IPS-18c (cell line): ENCODE measurements around the gene WNT7B.

Experiments used
- H3K4me3 ChIP-seq: 2 replicates; pipeline ENCODE4 v1.7.0; 2013; ENCODE audit warnings: low read depth, mild to moderate bottlenecking, low read length, moderate library complexity; ENCODE audit not compliant: insufficient read depth
- H3K9me3 ChIP-seq: one replicate; pipeline ENCODE4 v1.6.1; 2013; ENCODE audit warnings: mild to moderate bottlenecking, low read length, moderate library complexity; ENCODE audit not compliant: control insufficient read depth, insufficient read depth

Gene WNT7B

DNA sequence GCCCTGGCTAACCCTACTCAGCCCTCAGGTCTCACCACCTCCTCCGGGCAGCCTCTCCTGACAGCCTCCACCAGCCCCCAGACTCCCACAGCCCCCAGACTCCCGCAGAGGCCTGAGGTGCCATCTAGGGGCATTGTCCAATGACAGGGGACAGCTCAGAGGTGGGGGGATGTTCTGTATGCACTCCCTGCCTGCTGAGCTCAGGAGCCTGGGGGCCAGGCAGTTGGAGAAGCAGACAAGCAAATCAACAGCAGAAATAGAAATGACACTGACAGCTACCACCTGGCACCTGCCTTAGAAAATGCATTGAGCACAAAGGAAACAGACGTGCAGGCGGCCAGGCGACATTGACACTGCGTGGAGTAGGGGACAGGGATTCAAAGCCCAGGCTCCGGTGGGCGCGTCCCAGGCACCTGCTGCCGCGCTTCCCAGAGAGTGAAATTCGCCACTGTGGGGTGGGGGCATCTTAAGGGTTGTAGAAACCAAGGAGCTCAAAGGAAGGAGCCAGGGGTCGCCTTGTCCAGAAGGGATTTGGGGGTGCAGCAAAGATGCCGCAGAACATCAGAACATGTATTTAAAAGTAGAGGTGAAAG, 22.5 kb upstream of the WNT7B start:
- Histone ChIP-seq H3K9me3 (no peaks in the 10 kb centered on the region), H3K4me3 (no peak overlapping the region)

DNA sequence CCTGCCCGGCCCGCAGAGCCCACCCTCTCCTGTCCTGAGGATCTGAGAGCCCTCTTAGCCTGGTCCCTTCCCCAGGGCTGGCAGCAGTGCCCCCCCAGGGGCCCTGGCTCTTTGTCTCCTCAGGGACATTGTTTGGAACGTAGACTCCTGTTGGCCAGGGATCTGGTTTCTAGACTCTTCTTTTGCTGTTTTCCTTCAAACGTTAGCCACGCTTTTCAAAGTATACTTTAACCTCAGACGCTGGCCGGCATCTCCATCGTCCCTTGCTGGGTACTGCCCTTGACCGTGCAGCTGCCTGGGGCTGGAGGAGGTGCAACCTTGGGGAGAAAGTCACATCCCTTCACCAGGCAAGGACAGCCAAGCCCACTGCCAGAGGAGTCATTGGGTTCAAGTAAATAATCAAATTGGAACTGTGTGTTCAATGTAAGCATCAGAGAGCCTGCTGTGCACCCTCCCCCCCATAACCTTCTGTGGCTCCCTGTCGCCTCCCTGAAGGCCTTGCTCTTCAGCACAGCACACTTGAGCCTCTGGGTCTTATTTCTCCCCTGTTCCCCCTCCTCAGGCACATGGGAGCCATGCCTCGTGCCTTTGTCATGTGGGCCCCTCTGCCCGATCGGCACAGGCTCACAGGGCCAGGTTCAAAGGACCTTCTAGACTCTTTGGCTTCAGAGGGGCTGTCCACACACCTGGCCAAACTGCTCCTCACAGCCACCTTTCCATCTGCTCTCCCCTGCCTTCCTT, 21.8 kb upstream of the WNT7B start:
- Histone ChIP-seq H3K4me3 (no peak overlapping the region), H3K9me3 (no peaks in the 10 kb centered on the region)

DNA sequence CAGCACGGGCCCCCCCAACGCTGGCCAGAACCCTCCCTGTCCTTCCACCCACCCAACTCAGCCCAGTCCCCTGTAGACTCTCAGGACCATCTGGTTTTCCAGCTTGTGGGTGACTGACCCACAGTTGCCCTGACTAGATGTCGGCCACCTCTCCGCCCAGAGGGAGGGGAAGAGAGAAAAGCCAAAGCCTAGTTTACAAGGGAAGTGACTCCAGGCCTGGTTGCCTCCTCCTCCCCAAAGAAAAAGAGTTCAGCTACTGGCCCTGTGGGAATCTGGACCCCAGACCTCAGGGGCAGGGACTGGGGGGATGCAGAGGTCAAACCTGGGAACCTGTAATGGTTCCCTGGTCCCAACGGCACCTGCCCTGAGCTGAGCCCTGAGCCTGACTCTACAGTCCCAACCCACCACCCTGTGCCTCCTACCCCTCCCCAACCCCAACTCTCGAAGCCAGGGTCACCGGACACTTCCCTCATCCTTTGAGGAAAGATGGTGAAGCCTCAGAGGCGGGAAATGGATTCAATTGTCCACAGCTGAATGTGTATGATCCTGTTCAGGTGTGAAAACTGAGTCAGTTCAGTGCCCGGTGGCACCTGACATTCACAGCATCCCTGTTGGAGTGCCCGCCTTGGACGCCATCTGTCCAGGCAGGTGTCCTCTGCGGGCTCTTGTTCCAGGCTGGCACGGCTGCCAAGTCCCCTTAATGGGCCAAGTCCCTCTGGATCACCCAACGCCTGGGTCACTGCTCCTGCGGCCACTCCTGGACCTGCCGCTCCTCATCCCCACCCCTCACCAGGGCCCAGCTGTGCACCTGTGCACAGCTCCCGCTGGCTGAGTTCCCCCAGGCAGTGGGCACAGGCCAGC, 21.0 kb upstream of the WNT7B start:
- no peak overlapping the region for H3K4me3 ChIP-seq
- no peaks in the 10 kb centered on the region for H3K9me3 ChIP-seq

DNA sequence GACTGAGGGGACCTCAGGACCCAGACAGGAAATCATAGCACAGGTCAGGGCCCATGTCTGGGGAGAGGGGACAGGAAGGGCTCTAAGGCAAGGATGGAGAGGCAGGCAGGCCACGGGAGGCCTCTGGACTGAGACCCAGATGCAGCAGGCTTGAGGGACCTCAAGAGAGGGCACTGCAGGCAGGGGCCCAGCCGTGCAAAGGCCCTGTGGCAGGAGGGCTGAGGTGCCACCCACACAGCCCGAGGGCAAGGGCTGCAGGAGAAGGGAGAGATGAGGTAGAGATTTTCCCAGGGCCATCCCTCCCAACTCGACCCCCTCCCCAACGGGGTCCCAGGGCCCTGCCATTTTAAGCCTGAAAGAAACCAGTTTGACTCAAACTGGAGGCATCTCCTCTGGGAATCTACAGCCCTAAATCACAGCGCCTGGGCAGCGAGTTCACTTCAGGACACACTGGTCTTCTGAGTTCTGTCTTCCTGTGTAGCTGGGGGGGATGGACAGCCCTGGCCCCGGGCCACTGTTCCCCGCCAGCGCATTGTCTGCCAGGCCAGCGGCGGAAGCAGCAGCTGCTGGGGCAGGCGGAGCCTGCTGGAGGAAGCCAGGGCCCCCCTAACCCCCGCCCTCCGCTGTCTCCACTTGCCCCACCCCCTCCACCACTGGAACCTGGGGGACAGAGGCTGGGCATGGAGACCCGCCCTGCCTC, 20.3 kb upstream of the WNT7B start:
- H3K4me3 ChIP-seq: no peak overlapping the region
- H3K9me3 ChIP-seq: no peaks in the 10 kb centered on the region

DNA sequence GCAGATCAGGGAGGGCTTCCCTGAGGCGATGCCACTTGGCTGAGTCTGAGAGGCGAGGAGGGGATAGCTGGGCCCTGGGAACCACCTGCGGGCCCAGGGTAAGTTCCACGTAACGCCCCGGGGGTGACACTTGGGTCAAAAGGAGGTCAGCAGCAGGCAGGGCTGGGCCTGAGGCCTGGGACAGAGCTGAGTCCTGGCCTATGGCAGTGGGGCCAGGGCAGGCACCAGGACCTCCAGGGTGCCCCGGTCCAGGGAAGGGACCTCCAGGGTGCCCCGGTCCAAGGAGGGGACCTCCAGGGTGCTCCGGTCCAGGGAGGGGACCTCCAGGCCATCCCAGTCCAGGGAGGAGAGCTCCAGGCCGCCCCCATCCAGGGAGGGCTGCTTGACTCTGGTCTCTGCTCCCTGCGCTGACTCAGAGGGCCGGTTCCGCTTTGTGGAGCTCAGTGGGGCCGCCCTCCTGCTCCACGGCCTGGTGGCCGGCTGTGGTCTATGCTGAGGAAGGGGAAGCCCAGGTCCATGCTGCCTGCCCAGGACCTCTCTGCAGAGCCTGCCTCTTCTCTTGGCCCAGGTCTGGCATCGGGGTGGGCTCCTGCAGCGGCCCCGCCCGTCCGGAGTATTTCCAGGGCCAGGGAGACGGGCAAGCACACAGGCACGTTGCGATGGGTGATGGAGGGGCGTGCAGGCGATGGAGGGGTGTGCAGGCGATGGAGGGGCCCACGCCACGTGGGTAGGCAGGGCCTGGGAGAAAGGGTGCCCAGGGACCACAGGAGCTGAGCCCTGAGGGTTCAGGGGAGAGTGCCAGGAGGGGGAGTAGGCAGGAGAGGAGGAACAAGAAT, 19.5 kb upstream of the WNT7B start:
- H3K4me3 ChIP-seq: no peak overlapping the region

DNA sequence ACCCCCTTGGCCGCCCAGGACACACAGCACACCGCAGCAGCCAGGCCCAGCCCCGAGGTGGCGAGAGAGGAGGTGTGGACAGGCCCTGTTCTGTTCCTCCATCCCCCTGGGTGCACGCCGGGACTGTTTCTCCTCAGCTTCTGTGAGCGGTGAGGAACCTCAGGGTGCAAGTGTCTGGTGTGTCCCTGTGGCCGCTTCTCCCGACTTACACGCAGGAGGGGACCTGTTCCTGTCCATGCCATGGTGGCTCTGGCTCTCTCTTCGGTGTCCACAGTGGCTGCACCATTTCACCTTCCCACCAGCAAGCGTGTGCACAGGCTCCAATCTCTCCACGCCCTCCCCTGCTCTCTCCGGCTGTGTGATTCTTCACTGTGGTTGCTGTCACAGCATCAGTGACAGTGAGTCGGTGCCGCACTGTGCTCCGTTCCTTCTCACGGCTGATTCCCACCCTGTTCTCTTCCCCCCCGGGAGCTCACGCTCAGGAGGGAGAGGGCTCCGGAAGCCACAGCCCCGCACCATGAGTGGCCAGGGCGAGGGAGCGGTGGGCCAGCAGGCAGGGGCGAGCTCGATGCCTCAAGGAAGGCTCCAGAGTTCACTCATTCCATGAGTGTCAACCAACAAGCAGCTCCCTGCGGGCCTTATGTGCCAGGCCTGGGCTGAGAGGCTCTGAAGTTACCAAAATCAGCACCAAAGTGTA, 18.6 kb upstream of the WNT7B start:
- Histone ChIP-seq H3K4me3 (no peak overlapping the region), H3K9me3 (no peaks in the 10 kb centered on the region)

More for the DNA sequence above, 19.5 kb upstream of the WNT7B start:
- no peaks in the 10 kb centered on the region for H3K9me3 ChIP-seq

DNA sequence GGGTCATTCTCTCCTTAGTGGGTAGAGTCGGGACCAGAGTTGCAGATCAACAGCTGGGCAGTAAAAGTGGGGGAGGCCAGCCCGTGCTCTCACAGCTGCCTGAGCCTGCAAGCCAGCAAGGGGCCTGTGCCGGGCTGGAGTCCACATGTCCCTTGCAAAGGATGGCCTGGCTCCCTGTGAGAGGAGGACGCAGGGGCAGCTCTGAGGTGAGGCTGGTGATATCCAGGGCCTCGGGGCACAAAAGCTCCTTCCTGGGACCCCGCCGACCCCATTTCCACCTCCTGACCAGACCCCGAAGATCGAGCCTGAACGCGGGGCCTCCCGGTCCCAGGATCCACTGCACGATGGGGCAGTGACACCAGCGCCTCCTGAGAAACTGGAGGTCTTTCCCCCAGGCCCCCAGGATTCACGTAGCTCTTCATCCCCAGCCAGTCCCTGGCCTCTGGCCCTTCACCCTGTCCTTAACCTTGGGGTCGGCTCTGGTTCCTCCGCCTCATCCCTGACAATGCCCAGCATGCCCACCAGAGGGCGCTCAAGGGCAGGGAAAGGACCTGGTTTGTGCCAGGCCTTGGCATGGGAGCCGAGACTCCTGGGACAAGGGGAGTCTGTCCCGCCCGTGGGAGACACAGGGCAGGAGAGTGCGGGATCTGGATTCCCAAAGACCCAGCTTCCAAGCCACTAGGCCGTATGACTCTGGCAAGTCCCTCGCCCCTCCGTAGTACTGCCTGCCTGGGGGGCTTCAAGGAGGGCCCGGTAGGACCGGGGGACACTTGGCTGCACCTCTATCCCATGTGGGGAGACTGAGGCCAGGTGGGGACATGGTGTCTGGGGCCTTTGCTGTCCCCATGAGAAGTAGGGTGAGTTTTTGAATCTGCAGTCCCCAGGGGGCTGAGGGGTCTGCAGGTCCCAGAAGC, 17.8 kb upstream of the WNT7B start:
- Histone ChIP-seq H3K9me3 (no peaks in the 10 kb centered on the region), H3K4me3 (no peak overlapping the region)

DNA sequence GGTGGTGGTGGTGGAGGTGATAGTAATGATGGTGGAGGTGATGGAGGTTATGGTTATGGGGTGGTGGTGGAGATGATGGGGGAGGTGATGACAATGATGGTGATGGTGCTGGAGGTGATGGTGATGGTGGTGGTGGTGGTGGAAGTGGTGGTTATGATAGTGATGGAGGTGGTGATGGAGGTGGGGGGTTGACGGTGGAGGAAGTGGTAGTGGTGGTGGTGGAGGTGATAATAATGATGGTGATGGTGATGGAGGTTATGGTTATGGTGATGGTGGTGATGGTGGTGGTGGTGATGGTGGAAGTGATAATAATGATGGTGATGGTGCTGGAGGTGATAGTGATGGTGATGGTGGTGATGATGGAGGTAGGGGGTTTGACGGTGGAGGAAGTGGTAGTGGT, 16.9 kb upstream of the WNT7B start:
- H3K4me3 ChIP-seq: no peak overlapping the region
- H3K9me3 ChIP-seq: no peaks in the 10 kb centered on the region

DNA sequence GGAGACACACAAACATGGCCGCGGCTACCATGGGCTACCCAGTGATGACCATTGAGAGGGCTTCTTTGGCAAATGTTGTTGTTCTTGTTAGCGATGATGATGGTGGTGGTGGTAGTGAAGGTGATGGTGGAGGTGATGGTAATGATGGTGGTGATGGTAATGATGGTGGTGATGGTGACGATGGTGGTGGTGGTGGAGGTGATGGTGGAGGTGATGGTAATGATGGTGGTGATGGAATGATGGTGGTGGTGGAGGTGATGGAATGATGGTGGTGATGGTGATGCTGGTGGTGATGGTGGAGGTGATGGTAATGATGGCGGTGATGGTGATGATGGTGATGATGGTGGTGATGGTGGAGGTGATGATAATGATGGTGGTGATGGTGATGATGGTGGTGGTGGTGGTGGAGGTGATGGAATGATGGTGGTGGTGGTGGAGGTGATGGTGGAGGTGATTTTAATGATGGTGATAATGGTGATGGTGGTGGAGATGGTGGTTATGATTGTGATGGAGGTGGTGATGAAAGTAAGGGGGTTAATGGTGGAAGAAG, 16.3 kb upstream of the WNT7B start:
- H3K4me3 ChIP-seq: no peak overlapping the region
- no peaks in the 10 kb centered on the region for H3K9me3 ChIP-seq

DNA sequence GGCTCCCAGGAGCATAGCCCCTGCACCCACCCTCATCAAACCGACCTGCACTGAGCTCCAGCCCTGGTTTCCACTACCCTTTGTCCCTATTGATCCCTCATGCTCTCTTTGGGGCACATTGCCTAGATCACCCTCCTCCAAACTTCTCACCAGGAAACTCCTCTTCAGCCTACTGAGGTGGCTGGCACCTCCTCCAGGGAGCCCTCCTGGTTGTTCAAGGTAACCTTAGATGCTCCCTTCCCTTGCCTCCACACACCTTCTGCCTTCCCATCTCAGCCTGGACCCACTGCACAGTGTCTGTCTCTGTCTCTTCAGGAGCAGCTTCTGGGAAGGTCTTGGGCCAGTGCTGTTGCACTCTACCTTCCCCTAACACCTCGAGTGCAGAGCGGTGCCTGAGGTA, 15.8 kb upstream of the WNT7B start:
- no peak overlapping the region for H3K4me3 ChIP-seq

DNA sequence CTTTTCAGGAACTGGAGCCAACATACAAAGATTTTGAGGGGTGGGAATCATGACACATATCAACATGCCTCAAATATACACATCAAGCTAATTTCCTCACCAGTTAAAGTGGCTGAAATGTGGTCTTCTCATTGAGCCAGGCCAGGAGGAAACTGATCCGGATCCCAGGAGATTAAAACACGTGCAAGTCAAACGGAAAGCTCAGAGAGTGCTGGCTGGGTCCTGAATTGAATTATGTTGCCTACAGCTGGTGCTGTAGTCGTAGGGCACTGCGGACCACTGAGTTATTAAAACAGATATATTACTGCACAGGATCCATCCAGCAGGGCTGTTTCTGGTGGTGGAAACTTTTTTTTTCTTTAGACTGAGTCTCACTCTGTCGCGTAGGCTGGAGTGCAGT, 14.1 kb upstream of the WNT7B start:
- Histone ChIP-seq H3K9me3 (no peaks in the 10 kb centered on the region), H3K4me3 (no peak overlapping the region)

More for the DNA sequence above, 15.8 kb upstream of the WNT7B start:
- no peaks in the 10 kb centered on the region for H3K9me3 ChIP-seq

DNA sequence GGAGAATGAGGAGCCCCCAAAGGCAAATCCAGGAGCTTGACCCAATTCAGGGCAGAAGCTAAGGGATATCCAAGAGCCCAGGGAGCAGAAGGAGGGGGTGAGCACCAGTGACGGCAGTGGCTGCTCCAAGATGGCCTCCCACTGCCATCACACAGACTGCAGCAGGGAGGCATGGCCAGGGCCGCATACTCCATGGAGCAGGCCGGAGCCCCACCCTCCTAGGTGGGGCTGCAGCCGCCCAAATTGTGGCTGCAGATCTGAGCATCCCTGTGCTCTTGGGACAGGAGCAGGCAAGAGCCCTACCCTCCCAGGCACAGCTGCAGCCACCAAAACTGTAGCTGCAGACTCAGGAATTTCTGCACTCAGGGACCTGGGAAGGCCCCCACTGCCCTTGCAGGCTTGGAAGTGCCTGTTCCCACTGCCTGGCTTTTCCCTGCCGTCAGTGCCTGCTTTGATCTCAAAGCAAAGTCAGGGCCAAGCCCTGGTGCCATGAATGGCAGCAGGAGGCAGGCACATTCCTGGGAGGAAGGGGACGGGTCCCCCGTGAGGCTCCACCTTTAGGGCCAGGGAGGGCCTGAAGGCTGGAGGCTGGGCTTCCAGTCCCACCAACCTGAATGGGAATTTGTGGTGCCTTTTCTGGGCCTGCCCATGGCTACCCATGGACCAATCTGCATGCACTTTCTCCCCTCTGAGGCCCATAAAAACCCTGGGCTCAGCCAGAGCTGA, 10.3 kb upstream of the WNT7B start:
- Histone ChIP-seq H3K4me3 (no peak overlapping the region), H3K9me3 (no peaks in the 10 kb centered on the region)

DNA sequence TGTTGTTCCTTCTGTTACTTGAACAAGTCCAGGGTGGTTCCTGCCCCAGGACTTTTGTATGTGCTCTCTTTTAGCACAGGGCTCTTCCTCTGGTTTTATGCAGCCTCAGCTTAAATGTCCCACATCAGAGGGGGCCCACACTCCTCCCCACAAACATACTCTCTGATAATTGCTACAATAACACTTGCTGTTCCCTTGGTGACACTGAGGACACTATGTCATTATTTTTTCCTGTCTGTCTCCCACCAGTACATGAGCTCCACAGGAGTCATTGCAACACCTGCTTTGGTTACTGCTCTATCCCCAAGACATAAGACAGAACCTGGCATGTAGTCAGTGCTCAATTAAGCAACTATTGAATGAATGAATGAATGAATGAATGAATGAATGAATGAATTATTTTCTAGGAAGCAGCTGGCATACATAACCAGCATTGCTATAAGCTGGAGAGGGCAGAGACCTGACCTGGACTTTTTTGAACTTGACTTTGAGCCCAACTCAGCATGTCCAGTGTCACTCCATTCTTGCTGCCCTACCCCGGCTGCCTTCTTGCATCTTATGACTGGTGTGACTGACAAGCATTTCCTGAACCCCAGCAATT, 7.5 kb upstream of the WNT7B start:
- Histone ChIP-seq H3K4me3 (no peak overlapping the region), H3K9me3 (no peaks in the 10 kb centered on the region)

DNA sequence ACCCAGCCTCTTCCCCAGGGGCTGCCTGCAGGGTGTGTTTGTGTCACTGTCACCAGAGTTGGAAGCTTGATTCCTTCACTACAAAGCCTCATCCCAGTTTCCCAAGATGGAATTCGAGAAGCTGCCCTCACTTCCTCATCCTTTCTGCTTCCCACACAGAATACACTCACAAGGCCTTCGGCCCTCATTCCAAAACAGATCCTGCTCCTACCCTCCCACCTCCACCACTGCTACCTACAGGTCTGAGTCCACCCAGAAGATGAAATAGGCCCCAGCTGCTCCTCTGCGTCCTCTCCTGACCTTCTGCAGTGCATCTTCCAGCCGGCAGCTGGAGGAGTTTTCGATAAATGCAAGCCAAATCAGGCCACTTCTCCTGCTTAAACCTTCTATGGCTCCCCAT, 6.8 kb upstream of the WNT7B start:
- no peaks in the 10 kb centered on the region for H3K9me3 ChIP-seq
- no peak overlapping the region for H3K4me3 ChIP-seq
